Measurements from ENCODE around the gene BCL2.

Gene BCL2

GRCh38 chr18:63154350-63155152 lies 165.0 kb downstream of the BCL2 start:
- DNase-seq = no peak

GRCh38 chr18:63152791-63153190 lies 166.8 kb downstream of the BCL2 start:
- DNase-seq = no peak

DNA sequence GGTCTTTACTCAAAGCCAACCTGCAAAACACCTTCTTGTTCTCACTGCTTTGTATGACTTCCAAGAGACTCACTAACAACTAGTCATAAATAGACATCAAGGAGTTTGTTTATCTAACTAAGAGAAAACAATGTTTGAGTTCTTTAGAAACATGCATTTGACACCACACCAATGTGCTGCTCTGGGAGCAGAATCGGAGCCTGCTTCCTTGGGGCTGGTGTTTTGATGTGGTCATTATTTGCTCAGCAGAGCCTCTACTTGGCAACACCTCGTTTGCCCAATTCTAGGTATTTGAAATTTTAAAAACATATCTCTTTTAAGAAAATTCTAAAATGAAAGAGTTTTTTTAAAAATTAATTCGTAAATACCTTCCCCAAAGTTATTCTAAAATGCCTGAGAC lies 167.5 kb downstream of the BCL2 start:
- no peak for DNase-seq

- DNase-seq = no peak
These were observed 168.0 kb downstream of the BCL2 start for GRCh38 chr18:63151539-63151938.

DNA sequence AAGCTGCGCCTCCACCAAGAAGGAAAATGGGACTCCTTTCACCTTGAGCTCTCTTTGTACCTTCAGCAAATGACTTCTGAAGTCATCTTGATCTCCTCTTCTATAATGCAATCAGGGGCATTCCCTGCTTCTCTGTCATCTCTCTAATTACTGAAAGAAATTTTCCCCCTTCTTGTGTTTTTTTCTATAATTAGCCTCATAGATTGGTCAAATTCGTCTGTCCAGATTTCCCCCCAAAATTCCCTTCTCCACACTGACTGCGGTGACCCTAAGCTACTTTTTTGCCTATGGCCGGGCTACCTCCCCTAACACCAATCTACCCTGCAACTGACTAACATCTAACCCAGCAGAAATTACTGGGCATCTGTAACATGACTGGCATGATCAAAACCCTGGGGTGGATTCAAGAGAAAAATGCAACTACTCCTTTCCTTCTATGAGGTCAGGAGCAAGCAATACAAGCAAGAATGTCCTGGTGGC lies 168.6 kb downstream of the BCL2 start:
- DNase-seq = no peak

DNA sequence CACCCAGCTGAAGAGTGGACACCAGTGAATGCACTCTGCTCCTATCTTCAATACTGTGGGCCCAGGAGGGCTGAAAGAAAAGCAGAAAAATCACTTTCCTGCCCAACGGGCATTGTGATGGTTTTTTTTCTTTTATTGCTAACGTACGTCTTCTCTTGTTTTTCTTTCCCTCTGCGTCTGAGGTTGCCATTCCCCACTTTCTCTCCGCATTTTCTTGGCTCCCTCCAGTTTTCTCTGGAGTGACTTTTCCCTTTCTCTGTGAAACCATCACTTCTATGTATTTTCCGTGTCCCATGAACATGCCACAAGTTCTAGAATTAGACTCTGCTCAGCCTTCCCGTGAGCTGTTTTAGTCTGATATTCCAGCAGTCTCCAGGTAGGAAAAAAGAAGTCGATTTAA lies 169.2 kb downstream of the BCL2 start:
- DNase-seq = no peak

DNA sequence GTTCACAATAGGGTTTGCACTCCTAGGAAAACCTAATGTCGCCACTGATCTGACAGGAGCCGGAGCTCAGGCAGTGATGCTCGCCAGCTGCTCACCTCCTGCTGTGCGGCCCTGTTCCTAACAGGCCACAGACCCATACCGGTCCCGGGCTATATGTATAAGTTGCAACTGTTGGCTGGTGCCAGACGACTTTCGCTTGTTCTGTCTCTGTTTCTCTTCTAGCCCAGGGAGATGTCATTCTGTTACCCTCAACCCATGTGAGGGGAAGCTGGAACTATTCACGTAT lies 170.3 kb downstream of the BCL2 start:
- DNase-seq = no peak

DNA sequence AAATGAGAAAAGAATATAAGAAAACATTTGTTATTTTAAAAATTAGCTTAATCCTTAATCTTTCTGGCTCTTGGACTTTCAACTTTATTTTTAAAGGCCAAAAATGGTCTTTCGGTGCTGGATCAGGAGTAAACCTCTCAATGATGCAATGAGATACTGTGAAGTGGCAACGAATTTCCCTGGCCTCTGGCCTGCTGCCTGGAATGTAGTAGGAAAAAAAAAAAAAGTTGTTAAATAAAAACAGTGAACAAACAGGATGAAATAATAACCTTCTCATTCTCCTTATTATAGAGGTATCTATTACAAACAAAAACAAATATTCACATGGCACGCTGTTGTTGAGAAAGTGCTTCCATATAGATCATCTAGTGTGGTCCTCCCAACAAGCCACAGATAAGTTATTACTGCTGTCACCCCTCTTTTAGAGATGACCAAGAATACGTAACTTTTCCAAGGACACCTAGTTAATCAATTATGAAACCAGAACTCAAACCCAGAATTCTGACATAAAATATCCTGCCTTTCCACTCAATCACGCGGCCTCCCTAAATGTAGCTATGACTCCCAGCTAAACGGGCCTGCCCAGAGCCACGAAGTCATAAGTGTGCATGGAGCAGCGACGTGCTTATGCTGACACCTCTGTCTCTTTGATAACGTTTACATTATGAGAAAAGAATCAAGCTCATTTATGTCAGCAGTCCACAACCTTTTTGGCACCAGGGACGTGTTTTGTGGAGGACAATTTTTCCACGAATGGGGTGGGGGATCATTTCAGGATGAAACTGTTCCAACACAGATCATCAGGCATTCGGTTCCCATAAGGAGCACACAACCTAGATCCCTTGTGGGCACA lies 170.9 kb downstream of the BCL2 start:
- DNase-seq = peak; percentile 22

DNA sequence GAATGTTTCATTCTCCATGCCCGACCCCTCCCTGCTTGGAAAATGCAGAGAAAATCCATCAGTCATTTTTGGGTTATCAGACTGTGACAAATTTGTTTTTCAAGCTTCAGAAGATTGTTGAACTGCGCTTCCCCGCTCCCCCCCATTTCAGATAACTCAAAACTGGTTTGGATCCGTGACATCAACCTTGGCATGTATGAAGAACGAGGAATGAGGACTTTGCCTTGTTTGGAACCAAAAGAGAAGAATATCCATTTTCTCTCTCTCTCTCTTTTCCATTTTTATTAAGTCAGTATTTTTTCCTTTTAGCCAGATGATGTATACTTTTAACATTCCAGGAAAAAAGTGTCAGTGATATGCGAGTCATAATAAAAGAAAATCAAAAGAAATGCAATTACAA lies 171.6 kb downstream of the BCL2 start:
- no peak for DNase-seq

GRCh38 chr18:63146828-63147409 lies 172.7 kb downstream of the BCL2 start:
- DNase-seq = no peak

DNA sequence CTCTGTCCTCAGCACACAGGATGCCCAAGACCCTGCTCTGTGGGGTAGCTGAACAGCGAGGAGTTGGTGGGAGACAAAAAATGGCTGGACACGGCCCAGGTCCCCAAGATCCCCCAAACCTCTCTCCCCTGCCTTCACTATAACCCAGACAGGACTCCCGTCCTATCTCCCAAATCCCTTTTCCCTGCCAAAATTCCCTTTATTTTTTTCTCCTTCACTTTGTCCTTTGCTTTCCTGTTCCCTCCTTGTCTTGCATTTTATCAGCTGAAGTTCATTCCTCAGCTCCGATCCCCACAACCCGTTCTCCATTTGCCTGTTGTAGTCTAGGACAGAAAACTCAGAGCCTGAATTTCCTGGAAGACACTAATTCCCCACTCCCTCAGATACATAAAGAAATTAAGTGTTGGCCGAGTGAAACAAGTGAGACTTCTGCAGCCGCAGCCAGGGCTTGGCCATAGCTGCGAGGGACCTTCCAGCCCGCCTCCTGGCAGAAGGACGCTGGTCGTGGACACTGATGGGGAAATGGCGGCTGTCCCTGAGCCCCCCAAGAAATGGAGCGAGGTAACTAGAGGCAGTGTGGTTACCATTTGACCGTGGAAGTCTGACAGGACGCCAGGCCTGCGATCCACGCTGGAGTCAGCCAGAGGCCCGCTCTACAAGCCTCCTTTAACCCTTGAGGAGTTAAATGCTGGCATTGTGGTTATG lies 173.6 kb downstream of the BCL2 start:
- DNase-seq = no peak

GRCh38 chr18:63145166-63145850 lies 174.3 kb downstream of the BCL2 start:
- DNase-seq = no peak

- no peak for DNase-seq
These were observed 174.8 kb downstream of the BCL2 start for GRCh38 chr18:63144748-63145147.

- no peak for DNase-seq
These were observed 176.2 kb downstream of the BCL2 start for GRCh38 chr18:63143330-63143771.

GRCh38 chr18:63142594-63143225 lies 176.9 kb downstream of the BCL2 start:
- no peak for DNase-seq

DNA sequence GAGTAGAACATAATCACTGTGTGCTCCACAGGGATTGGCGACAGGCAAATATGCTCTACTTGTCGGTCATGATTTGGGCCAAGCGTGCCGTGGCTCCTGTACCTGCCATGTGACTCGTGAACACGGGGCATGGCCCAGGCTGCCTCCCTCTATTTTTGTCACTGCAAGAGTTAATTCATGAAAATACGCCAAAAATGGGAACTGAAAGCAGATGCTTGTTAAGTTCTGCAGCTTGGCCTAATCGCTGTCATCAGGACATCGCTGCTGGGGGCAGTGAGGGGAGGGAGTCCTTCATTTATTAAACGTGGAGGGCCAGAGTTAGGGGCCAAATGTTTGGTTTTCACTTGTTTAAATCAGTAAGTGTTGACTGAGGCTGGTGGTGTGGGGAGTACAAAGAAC lies 177.8 kb downstream of the BCL2 start:
- no peak for DNase-seq

DNA sequence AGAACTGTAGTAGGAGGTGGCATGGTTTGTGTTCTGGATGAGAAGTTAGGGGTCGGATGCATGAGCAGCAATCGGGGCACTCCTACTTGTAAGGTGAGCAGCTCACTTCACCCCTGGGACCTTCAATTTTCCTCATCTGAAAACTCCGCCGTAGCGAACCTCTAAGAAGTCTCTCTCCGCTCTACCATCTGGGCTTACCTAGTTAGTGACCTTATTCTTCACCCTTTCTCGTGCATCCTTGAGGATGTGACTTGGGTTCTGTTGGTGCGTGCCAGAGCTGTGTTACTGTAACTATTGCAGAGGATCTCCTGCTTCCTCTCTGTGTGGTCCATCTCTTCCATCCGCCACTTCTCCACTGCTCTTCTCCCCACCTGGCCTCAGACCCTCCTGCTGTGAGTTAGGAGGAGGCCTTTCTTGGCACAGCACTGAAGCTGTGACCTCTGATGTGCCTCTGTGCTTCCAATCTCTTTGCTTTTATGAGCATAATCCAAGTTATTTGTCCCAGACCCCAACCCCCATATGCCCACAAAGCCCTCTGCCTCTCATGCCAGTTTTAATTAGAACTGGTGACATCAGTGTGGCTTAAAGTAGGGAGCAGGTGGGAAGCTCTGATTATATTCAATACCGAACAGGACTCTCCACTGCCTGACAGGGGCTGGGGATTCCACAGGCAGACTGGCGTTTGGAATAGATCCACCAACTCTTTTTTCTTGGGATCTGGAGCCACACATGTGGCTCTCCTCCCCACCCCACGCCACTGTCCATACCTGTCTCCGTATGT lies 178.4 kb downstream of the BCL2 start:
- no peak for DNase-seq

- no peak for DNase-seq
These were observed 179.5 kb downstream of the BCL2 start for GRCh38 chr18:63140038-63140450.

DNA sequence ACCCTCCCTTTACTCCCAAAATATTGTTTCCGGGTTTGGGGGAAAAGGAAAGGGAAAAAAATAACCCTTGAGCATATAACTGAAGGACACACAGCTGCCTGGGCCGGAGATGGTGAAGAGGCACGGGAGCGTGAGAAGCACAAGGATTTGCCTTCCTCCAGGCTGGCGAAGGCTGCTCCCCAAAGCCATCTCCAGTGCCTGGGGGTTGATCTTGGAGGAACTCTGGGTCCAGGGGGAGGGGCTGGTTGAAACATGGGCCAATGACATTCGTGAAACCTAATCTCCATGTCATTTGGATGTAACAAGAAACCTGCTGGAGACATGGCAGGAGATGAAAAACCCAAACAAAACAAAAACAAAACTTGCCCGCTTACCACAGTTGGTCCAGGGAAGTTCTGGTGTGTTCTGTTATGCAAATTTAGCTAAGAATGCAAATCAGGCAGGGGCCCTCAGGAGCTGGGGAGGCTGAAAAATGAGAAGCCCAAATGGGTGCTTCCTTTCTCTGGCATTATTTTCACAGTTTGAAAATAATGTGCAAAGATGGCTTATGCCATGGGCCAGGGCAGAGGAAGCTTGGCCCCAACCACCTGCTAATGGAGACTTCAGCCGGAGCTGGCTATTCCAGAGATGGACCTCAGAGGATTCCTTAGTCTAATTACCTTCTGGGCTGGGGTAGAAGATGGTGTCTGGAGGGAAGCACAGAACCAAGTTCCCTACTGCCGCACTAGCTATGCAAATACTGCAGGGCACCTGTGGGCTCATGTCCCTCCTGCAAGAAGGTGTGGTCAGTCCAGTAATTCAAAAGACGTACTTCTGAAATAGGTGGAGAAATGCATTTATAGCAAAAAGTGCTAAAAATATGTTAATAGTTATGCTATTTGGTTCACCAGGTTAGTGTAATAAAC lies 180.9 kb downstream of the BCL2 start:
- no peak for DNase-seq

- DNase-seq = no peak
These were observed 181.6 kb downstream of the BCL2 start for GRCh38 chr18:63137999-63138435.

Data from NCI-H774 (cell line).